Ishikawa (cell line): ENCODE results near the gene ACSL5.

Experiments
- NFIC ChIP-seq: IDR thresholded peaks from 2 replicates; pipeline ENCODE4 v1.6.1; 2012
- TEAD4 ChIP-seq: IDR thresholded peaks from 2 replicates; pipeline ENCODE4 v1.6.1; 2012
- USF1 ChIP-seq: IDR thresholded peaks from 2 replicates; pipeline ENCODE4 v1.6.1; 2012

DNA sequence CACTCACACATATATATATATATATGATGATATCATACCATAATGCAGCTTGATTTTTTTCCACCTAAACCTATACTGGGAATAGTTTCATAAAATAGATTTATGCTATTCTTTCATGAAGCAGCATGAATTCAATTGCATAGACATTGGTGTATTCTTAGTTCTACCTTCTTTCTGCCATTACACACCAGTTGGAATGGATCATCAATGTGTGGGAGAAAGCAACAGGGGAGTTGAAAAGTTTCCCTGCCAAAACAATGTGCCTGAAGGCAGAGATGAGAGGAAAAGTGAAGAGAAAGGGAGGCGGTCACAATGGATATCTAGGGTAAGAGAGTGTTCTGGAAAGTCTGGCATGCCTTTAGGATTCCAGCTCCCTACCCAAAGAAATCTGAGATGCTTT lies 25.2 kb upstream of the ACSL5 start:
- no peak for TF ChIP-seq NFIC
- no peak for TF ChIP-seq TEAD4
- no peak for TF ChIP-seq USF1
